ENCODE data around the gene NFATC2. TPM values are rescaled to one million over a fixed set of nuclear protein-coding genes. Genes with fewer than 3 reads are reported as not detected.

The NFATC2 gene
- total RNA-seq, 1 experiment from 2014 or later: 0.61 TPM

DNA sequence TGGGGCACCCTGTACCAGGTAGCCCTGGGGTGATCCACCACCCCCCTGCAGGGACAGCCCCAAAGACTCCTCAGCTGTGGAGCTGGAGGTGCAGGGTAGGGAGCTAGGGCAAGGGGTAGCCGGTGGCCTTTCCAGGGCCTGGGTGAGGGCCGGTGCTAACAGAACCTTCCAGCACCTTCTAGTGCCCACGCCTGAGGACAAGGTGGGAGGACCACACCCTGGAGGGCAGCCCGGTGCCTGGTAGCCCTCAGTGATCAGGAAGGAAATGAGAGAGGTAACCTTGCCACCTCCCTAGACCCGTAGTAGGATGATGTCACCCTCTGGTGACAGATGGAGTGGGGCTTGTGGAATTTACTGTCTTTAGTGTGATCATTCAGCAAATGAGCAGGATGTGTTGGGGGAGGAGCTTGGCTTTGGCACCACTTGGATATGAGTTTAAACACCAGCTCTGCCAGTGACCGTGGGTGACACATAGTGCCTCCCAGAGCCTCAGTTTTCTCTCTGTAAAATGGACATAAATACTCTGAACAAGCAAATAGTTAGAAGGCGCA, 187.7 kb downstream of the NFATC2 start:
- H2BK20ac ChIP-seq (ENCODE audit: low read depth, low read length, poor library complexity, severe bottlenecking): no peak overlapping the region
- no peaks in the 10 kb centered on the region for H4K20me1 ChIP-seq (ENCODE audit: control insufficient read depth, insufficient read depth, insufficient read length)
- no peak overlapping the region for H4K5ac ChIP-seq (ENCODE audit: insufficient read length, low read depth, low read length)
- H4K8ac ChIP-seq (replicated peaks; ENCODE audit: insufficient read length, low read depth, low read length): no peak overlapping the region
- 0 out of 2 replicates have a peak, but pooled peaks cover 1% of the 10 kb centered on the region for H3K27me3 Mint-ChIP-seq (ENCODE audit: low read depth)
- no peak overlapping the region for H3K23ac ChIP-seq (ENCODE audit: insufficient read length, low read depth, low read length)
- no peaks in the 10 kb centered on the region for H3K4me1 Mint-ChIP-seq
- no peak overlapping the region; a peak in 1 of 5 replicates for H3K4me3 Mint-ChIP-seq
- no peak overlapping the region for H3K14ac ChIP-seq (ENCODE audit: insufficient read depth, low read length)
- no peak overlapping the region for H2BK120ac ChIP-seq (ENCODE audit: low read depth, low read length, poor library complexity, severe bottlenecking)
- no peaks in the 10 kb centered on the region for H3K4me1 ChIP-seq (ENCODE audit: insufficient read depth, low read length)
- no peak overlapping the region for H2AFZ ChIP-seq (ENCODE audit: low read length)
- H3K9me3 Mint-ChIP-seq: no peaks in the 10 kb centered on the region; a peak in 1 of 5 replicates
- WGBS (ENCODE audit: extremely low coverage, insufficient read length, low lambda C conversion rate): no CpG with 5 or more reads among the region's 7 CpGs
- no peak overlapping the region for H3K9ac ChIP-seq (ENCODE audit: extremely low read depth, insufficient read length, low read length)
- TF ChIP-seq, protein P1, sequence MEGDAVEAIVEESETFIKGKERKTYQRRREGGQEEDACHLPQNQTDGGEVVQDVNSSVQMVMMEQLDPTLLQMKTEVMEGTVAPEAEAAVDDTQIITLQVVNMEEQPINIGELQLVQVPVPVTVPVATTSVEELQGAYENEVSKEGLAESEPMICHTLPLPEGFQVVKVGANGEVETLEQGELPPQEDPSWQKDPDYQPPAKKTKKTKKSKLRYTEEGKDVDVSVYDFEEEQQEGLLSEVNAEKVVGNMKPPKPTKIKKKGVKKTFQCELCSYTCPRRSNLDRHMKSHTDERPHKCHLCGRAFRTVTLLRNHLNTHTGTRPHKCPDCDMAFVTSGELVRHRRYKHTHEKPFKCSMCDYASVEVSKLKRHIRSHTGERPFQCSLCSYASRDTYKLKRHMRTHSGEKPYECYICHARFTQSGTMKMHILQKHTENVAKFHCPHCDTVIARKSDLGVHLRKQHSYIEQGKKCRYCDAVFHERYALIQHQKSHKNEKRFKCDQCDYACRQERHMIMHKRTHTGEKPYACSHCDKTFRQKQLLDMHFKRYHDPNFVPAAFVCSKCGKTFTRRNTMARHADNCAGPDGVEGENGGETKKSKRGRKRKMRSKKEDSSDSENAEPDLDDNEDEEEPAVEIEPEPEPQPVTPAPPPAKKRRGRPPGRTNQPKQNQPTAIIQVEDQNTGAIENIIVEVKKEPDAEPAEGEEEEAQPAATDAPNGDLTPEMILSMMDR (conservative IDR thresholded peaks at IDR 0.05): no peak
- H3K79me1 ChIP-seq (ENCODE audit: insufficient read depth, low read depth, low read length, poor library complexity, severe bottlenecking): no peaks in the 10 kb centered on the region
- no peaks in the 10 kb centered on the region for H3K23me2 ChIP-seq (ENCODE audit: insufficient read length, low read depth, low read length, poor library complexity, severe bottlenecking)
- no peak overlapping the region for H3T11ph ChIP-seq (ENCODE audit: low read length)
- no peak overlapping the region for H3K18ac ChIP-seq (ENCODE audit: insufficient read length, low read depth, low read length)
- H3K9me3 ChIP-seq (ENCODE audit: control insufficient read depth, low read depth, low read length): no peaks in the 10 kb centered on the region
- no peaks in the 10 kb centered on the region for H3K79me2 ChIP-seq (ENCODE audit: insufficient read depth, low read length)
- no peak overlapping the region; a peak in 1 of 7 replicates for H3K27ac Mint-ChIP-seq
- H3K56ac ChIP-seq (ENCODE audit: insufficient read length, low read depth, low read length): no peak overlapping the region
- no peaks in the 10 kb centered on the region for H3K27me3 ChIP-seq (ENCODE audit: insufficient read depth, low read length)
- H2AK5ac ChIP-seq (ENCODE audit: insufficient read length, low read length): no peak overlapping the region
- no peak overlapping the region for H2BK12ac ChIP-seq (ENCODE audit: insufficient read length, low read depth, low read length)
- H3K4me2 ChIP-seq (ENCODE audit: insufficient read depth, insufficient read length, low read length): no peak overlapping the region
- no peak overlapping the region for H2BK5ac ChIP-seq (ENCODE audit: insufficient read length, low read length)
- no peak overlapping the region for H3K27ac ChIP-seq (ENCODE audit: insufficient read length, low read depth, low read length)
- H3K4ac ChIP-seq (ENCODE audit: low read depth, low read length): no peak overlapping the region
- no peak overlapping the region for H4K91ac ChIP-seq (ENCODE audit: insufficient read length, low read depth, low read length)
- no peak for DNase-seq
- no peak overlapping the region for H2BK15ac ChIP-seq (ENCODE audit: low read depth, low read length)
- H3K36me3 Mint-ChIP-seq (ENCODE audit: insufficient read depth in 1 of 3, low read depth in 3 of 3): no peaks in the 10 kb centered on the region
